Hair follicle dermal papilla cell (primary cell): Measurements from ENCODE around the gene ARHGEF4. TPM values are rescaled to one million over a fixed set of nuclear protein-coding genes. Genes with fewer than 3 reads are reported as not detected.

Source experiments
- small RNA-seq: library from RNA; depleted of rRNA; stranded (forward); fragments of <200 nt; gene quantifications from one replicate; pipeline ENCODE3, GENCODE V24; 2012
- total RNA-seq: library from RNA; depleted of rRNA; stranded (reverse); fragments of >200 nt; gene quantifications from 2 replicates; pipeline ENCODE4 v1.2.3, GENCODE V29; 2012

The ARHGEF4 gene
- 2.4 and 5.5 TPM in 2 replicates for total RNA-seq

GRCh38 chr2:130836501-130837174 is at the start of gene ARHGEF4:
Gene ARHGEF4 (plus strand): TSS chr2:130836914. CDS start chr2:130836954, 40 bp downstream.

GRCh38 chr2:131093006-131093695 is 256.4 kb downstream of the ARHGEF4 start, which contains the start of gene FAM168B:
Gene FAM168B (minus strand): TSS chr2:131093460. CDS start chr2:131082646, 10,814 bp downstream.

Small RNAs within 50 kb of the gene (small RNA-seq; reads per million reads assigned to genes)
- not detected for gene RF00423

Other genes starting within 250 kb of the ARHGEF4 start
- gene CFC1, start 237.3 kb upstream of the ARHGEF4 start, total RNA-seq = not detected in 2 replicates
- not detected in 2 replicates for gene POTEJ, start 225.5 kb upstream of the ARHGEF4 start, total RNA-seq
- not detected in 2 replicates for gene GPR148, start 107.8 kb upstream of the ARHGEF4 start, total RNA-seq
- not detected in 2 replicates for gene AMER3, start 81.4 kb upstream of the ARHGEF4 start, total RNA-seq